Hepatocyte (in vitro differentiated cells): ENCODE results near the gene COL4A1. TPM values are rescaled to one million over a fixed set of nuclear protein-coding genes. Genes with fewer than 3 reads are reported as not detected.

ENCODE experiments used
- DNase-seq: peaks from one replicate; pipeline ENCODE4 v3.0.0-alpha.2; 2016; ENCODE audit warnings: low spot score
- H2AFZ ChIP-seq: fragments of 200-600 bp; sonication (generic); 2 replicates; pipeline ENCODE4 v1.6.0; 2016; ENCODE audit warnings: antibody characterized with exemption, mild to moderate bottlenecking
- H3K27ac ChIP-seq: fragments of 200-600 bp; sonication (generic); 2 replicates; pipeline ENCODE4 v1.5.1; 2016; ENCODE audit warnings: mild to moderate bottlenecking
- H3K27me3 ChIP-seq: fragments of 200-600 bp; sonication (generic); 2 replicates; pipeline ENCODE4 v1.6.1; 2016
- H3K36me3 ChIP-seq: fragments of 200-600 bp; sonication (generic); replicated peaks from 2 replicates; pipeline ENCODE4 v1.5.1; 2016; ENCODE audit warnings: low read depth; ENCODE audit not compliant: insufficient read depth
- H3K4me1 ChIP-seq: fragments of 200-600 bp; sonication (generic); 2 replicates; pipeline ENCODE4 v1.5.1; 2016; ENCODE audit warnings: mild to moderate bottlenecking, moderate library complexity; ENCODE audit not compliant: insufficient read depth
- H3K4me2 ChIP-seq: fragments of 200-600 bp; sonication (generic); 2 replicates; pipeline ENCODE4 v1.6.0; 2016
- H3K4me3 ChIP-seq: fragments of 200-600 bp; sonication (generic); 2 replicates; pipeline ENCODE4 v1.5.1; 2016; ENCODE audit warnings: mild to moderate bottlenecking
- H3K79me2 ChIP-seq: fragments of 200-600 bp; sonication (generic); 2 replicates; pipeline ENCODE4 v1.6.0; 2017; ENCODE audit warnings: mild to moderate bottlenecking
- H3K9me2 ChIP-seq: fragments of 200-600 bp; sonication (generic); replicated peaks from 2 replicates; pipeline ENCODE4 v1.6.0; 2017; ENCODE audit warnings: mild to moderate bottlenecking; ENCODE audit not compliant: insufficient read depth
- H3K9me3 ChIP-seq: fragments of 200-600 bp; sonication (generic); 2 replicates; pipeline ENCODE4 v1.5.1; 2016; ENCODE audit warnings: low read depth, mild to moderate bottlenecking
- H4K20me1 ChIP-seq: fragments of 200-600 bp; sonication (generic); 2 replicates; pipeline ENCODE4 v1.6.0; 2016; ENCODE audit warnings: mild to moderate bottlenecking; ENCODE audit not compliant: insufficient read depth, poor library complexity, severe bottlenecking
- EZH2 ChIP-seq: fragments of 200-600 bp; sonication (generic); IDR thresholded peaks from 2 replicates; pipeline ENCODE4 v1.6.1; 2016; ENCODE audit warnings: antibody characterized with exemption, mild to moderate bottlenecking, borderline replicate concordance
- EZH2phosphoT487 ChIP-seq: fragments of 200-600 bp; sonication (generic); IDR thresholded peaks from one replicate; pipeline ENCODE4 v1.6.1; 2018; ENCODE audit warnings: antibody characterized with exemption, mild to moderate bottlenecking, low read depth, moderate library complexity; ENCODE audit not compliant: unreplicated experiment, severe bottlenecking
- WGBS: methylation state at CpG from one replicate; pipeline ENCODE4 v1.1.6; 2016; ENCODE audit warnings: low lambda C conversion rate; ENCODE audit errors: missing lambda C conversion rate; 5-methylcytosine and 5-hydroxymethylcytosine counted together
- polyA plus RNA-seq: library from polyadenylated mRNA; unstranded; fragments of >200 nt; fragmentation: Nextera tagmentation; extraction: Ambion mirVana; gene quantifications from 2 replicates; pipeline ENCODE4 v1.2.1, GENCODE V29; 2016
- total RNA-seq: library from RNA; depleted of rRNA; stranded (reverse); fragments of >200 nt; gene quantifications from 2 replicates; pipeline ENCODE4 v1.2.3, GENCODE V29; 2014
- TF ChIP-seq, protein P1 (sequence below): fragments of 200-600 bp; sonication (generic); IDR thresholded peaks from 2 replicates; pipeline ENCODE4 v1.5.1; 2016; ENCODE audit warnings: antibody characterized with exemption, mild to moderate bottlenecking; ENCODE audit not compliant: poor library complexity

COL4A1 gene
- total and polyA plus RNA-seq, 2 experiments from 2014 or later, result 138 to 269 TPM

GRCh38 chr13:110162866-110163658 lies 143.9 kb downstream of the COL4A1 start:
- WGBS, result 92% methylated on average over 11 of the region's 11 CpGs

DNA sequence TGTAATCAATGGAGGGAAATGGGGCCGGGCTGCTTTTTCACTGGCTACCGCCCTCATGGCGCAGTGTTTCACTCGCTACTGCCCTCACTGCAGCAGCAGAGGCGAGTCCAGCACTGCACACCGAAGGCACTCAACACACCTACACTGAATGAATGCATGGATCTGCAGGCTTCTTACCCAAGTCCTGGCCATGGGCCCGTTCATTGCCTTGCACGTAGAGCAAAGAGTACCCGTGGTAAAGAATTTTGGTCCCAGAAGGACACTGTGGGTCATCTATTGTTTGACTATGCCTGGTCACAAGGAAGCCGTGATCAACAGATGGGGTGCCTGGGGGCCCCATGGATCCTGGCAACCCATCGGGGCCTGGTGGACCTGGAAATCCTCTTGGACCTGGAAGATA lies 144.9 kb downstream of the COL4A1 start:
- TF ChIP-seq, protein P1, sequence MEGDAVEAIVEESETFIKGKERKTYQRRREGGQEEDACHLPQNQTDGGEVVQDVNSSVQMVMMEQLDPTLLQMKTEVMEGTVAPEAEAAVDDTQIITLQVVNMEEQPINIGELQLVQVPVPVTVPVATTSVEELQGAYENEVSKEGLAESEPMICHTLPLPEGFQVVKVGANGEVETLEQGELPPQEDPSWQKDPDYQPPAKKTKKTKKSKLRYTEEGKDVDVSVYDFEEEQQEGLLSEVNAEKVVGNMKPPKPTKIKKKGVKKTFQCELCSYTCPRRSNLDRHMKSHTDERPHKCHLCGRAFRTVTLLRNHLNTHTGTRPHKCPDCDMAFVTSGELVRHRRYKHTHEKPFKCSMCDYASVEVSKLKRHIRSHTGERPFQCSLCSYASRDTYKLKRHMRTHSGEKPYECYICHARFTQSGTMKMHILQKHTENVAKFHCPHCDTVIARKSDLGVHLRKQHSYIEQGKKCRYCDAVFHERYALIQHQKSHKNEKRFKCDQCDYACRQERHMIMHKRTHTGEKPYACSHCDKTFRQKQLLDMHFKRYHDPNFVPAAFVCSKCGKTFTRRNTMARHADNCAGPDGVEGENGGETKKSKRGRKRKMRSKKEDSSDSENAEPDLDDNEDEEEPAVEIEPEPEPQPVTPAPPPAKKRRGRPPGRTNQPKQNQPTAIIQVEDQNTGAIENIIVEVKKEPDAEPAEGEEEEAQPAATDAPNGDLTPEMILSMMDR, result no peak
- TF ChIP-seq EZH2 (no peak), EZH2phosphoT487 (no peak)
- Histone ChIP-seq H3K36me3 (no peaks in the 10 kb centered on the region), H3K9me2 (no peaks in the 10 kb centered on the region), H4K20me1 (no peaks in the 10 kb centered on the region), H3K79me2 (no peaks in the 10 kb centered on the region), H3K9me3 (no peaks in the 10 kb centered on the region), H3K4me3 (no peak overlapping the region), H3K27me3 (no peaks in the 10 kb centered on the region), H2AFZ (no peak overlapping the region), H3K27ac (no peak overlapping the region), H3K4me2 (no peak overlapping the region), H3K4me1 (no peaks in the 10 kb centered on the region)
- no peak for DNase-seq
- 97% methylated on average over 11 of the region's 11 CpGs for WGBS

More at GRCh38 chr13:110162866-110163658, 143.9 kb downstream of the COL4A1 start:
- Histone ChIP-seq H3K9me2 (no peaks in the 10 kb centered on the region), H3K9me3 (no peaks in the 10 kb centered on the region), H4K20me1 (no peaks in the 10 kb centered on the region), H2AFZ (no peak overlapping the region), H3K4me2 (no peak overlapping the region), H3K27ac (no peak overlapping the region), H3K27me3 (no peaks in the 10 kb centered on the region), H3K4me3 (no peak overlapping the region), H3K79me2 (no peaks in the 10 kb centered on the region), H3K36me3 (no peaks in the 10 kb centered on the region), H3K4me1 (no peaks in the 10 kb centered on the region)
- no peak for DNase-seq
- TF ChIP-seq, protein P1, result no peak
- TF ChIP-seq EZH2 (no peak), EZH2phosphoT487 (no peak)

DNA sequence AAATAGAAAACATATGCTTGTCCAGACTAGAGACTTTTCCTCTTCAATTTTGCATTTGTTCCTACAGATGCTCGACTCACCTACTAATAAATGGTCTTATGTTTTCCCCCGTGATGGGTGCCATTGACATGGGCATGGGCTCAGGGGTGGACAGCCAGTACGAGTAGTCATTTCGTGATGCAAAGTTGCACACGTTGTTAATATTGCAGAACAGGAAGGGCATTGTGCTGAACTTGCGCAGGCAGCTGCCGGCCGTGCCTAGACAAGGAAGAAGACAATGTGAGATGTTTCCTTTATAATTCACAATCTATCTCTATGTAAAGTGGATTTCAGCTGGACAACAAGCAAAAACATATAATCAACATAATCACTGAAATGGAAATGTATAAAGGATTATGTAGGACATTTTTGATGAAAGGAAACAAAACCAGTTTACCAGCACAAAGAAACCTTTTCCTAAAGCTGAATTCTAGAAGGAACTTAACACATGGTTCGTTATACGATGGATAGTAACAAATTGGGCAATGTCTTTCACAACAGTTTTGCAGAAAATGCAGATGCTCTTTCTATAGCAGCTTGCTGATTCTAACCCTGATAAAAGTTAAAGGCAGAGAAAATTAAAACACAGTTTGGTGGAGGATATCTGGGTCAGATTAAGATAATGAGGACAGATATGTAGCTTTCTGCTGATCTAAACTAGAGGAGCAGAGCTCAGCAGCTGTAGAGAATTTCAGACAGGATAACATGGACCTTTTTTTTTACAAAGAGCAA lies 145.7 kb downstream of the COL4A1 start:
- Histone ChIP-seq H3K4me1 (no peaks in the 10 kb centered on the region), H3K9me2 (no peaks in the 10 kb centered on the region), H3K27me3 (no peaks in the 10 kb centered on the region), H3K9me3 (no peaks in the 10 kb centered on the region), H3K36me3 (no peaks in the 10 kb centered on the region), H3K27ac (no peak overlapping the region), H2AFZ (no peak overlapping the region), H3K4me3 (no peak overlapping the region), H4K20me1 (no peaks in the 10 kb centered on the region), H3K79me2 (no peaks in the 10 kb centered on the region), H3K4me2 (no peak overlapping the region)
- DNase-seq, result no peak
- no peak for TF ChIP-seq EZH2phosphoT487
- TF ChIP-seq, protein P1, result no peak
- no peak for TF ChIP-seq EZH2
- 93% methylated on average over 10 of the region's 10 CpGs for WGBS
